ENCODE results near the gene GNS.
A peak's percentile ranks its signal among the peaks of the same experiment; 100 is the strongest.

GNS gene

GRCh38 chr12:64671681-64672080 is 87.5 kb downstream of the GNS start:
- no peak for DNase-seq

- no peak for DNase-seq
These were observed 88.1 kb downstream of the GNS start for GRCh38 chr12:64670919-64671639.

GRCh38 chr12:64670019-64670418 is 89.2 kb downstream of the GNS start:
- no peak for DNase-seq

- peak; percentile 50 for DNase-seq
These were observed 89.8 kb downstream of the GNS start for GRCh38 chr12:64669270-64669842.

GRCh38 chr12:64667793-64668192 is 91.4 kb downstream of the GNS start:
- DNase-seq: no peak

- no peak for DNase-seq
These were observed 92.9 kb downstream of the GNS start for GRCh38 chr12:64666054-64666914.

GRCh38 chr12:64665514-64665913 is 93.7 kb downstream of the GNS start:
- no peak for DNase-seq

All from right hindlimb (tissue), 1 donor.